ENCODE results near the gene IRF9.

DNA sequence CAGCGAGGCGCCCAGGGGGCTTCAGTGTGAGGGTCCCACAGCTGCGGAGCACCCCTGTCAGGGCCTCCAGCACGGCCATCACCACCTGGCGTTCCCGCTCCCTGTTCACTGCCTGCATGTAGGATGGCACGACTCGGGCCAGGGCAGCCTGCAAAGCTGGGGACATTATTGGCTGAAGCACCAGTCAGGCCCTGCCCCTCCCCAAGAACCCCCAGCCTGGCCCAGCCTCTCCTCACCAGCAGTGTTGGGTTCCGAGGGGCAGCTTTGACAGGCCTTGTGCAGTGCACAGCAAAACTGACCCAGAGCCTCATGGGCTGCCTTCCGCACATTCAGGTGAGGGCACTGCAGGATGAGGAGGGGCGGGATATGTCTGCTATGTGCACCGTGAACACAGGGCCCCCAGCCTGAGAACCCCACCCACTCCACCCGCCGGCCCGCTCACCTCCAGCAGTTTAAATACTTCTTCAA, 22.0 kb downstream of the IRF9 start:
- TF ChIP-seq POLR2AphosphoS5 (IDR thresholded peaks at IDR 0.05) (no peak), POLR2A (IDR thresholded peaks at IDR 0.05) (no peak)
